HepG2 (cell line): ENCODE data around the gene PLD2. TPM values are rescaled to one million over a fixed set of nuclear protein-coding genes. Genes with fewer than 3 reads are reported as not detected.

Experiments
- AHR ChIP-seq: IDR thresholded peaks from 2 replicates; pipeline ENCODE4 v1.6.1; 2018; ENCODE audit warnings: missing genetic modification reagents, missing compliant biosample characterization
- BORCS8-MEF2B ChIP-seq: sonication (generic); formaldehyde crosslinking; IDR thresholded peaks from 2 replicates; pipeline ENCODE4 v1.8.0; 2022; ENCODE audit warnings: mild to moderate bottlenecking, missing genetic modification reagents
- FOXP1 ChIP-seq, 2 experiments: fragments of 450-650 bp in 1 of 2; IDR thresholded peaks; 2 replicates each; pipeline ENCODE4 v1.6.1; 2017 to 2018; ENCODE audit warnings: antibody characterized with exemption in 1 of 2
- HDAC6 ChIP-seq: fragments of 200-600 bp; sonication (generic); IDR thresholded peaks from 2 replicates; pipeline ENCODE4 v1.7.0; 2017; ENCODE audit warnings: mild to moderate bottlenecking, antibody characterized with exemption, low read length, low read depth
- HIVEP1 ChIP-seq: sonication (generic); formaldehyde crosslinking; IDR thresholded peaks from 2 replicates; pipeline ENCODE4 v1.4.0; 2020; ENCODE audit warnings: mild to moderate bottlenecking, missing genetic modification reagents
- IRX3 ChIP-seq: sonication (generic); formaldehyde crosslinking; IDR thresholded peaks from 2 replicates; pipeline ENCODE4 v1.8.1; 2023; ENCODE audit warnings: mild to moderate bottlenecking, low read depth, missing genetic modification reagents, borderline replicate concordance
- NFYC ChIP-seq: IDR thresholded peaks from 2 replicates; pipeline ENCODE4 v1.6.1; 2016; ENCODE audit warnings: missing genetic modification reagents, missing compliant biosample characterization
- ZFYVE20 ChIP-seq: sonication (generic); formaldehyde crosslinking; IDR thresholded peaks from 2 replicates; pipeline ENCODE4 v1.8.0; 2023; ENCODE audit warnings: low read depth, mild to moderate bottlenecking, moderate library complexity, missing genetic modification reagents, borderline replicate concordance
- ZMYM2 ChIP-seq: sonication (generic); formaldehyde crosslinking; IDR thresholded peaks from 2 replicates; pipeline ENCODE4 v1.8.0; 2022; ENCODE audit warnings: mild to moderate bottlenecking, missing genetic modification reagents
- ZNF230 ChIP-seq: sonication (generic); formaldehyde crosslinking; IDR thresholded peaks from 2 replicates; pipeline ENCODE4 v1.4.0; 2020; ENCODE audit warnings: mild to moderate bottlenecking, missing genetic modification reagents
- ZNF792 ChIP-seq: IDR thresholded peaks from 2 replicates; pipeline ENCODE4 v1.6.1; 2016
- ZXDC ChIP-seq: sonication (generic); formaldehyde crosslinking; IDR thresholded peaks from 2 replicates; pipeline ENCODE4 v1.5.0; 2020; ENCODE audit warnings: mild to moderate bottlenecking, missing genetic modification reagents
- polyA plus RNA-seq, 8 experiments: library from polyadenylated mRNA; depleted of rRNA in 3 of 8; stranded (reverse) in 7 of 8; unstranded in 1 of 8; fragments of >200 nt; fragmentation: Illumina TruSeq in 4 of 8; extraction: Trizol in 4 of 8; gene quantifications; 2 replicates each; pipeline versions ENCODE4 v1.2.1 to v1.2.3, GENCODE V29; 2011 to 2016; ENCODE audit warnings: low read depth in 4 of 8, missing spikeins in 1 of 8, mixed read lengths in 1 of 8; ENCODE audit not compliant: insufficient read depth in 1 of 8
- total RNA-seq, 5 experiments: library from RNA; depleted of rRNA; stranded (reverse); fragments of >200 nt; fragmentation: Illumina TruSeq; extraction: Trizol; gene quantifications; 2 replicates each; pipeline ENCODE4 v1.2.3, GENCODE V29; 2016; ENCODE audit warnings: low read depth in 1 of 5
- TF ChIP-seq, protein P1 (sequence below), 2 experiments: sonication (generic) in 1 of 2; formaldehyde crosslinking in 1 of 2; IDR thresholded peaks; 2 replicates each; pipeline versions ENCODE4 v1.4.0 to v1.6.1; 2016 to 2020; ENCODE audit warnings: borderline replicate concordance in 1 of 2, low read depth in 1 of 2, mild to moderate bottlenecking in 1 of 2, missing genetic modification reagents in 1 of 2
- TF ChIP-seq, protein P2 (sequence below): IDR thresholded peaks from 2 replicates; pipeline ENCODE4 v1.6.1; 2016; ENCODE audit warnings: low read depth, missing genetic modification reagents, missing compliant biosample characterization
- TF ChIP-seq, protein P3 (sequence below): sonication (generic); formaldehyde crosslinking; IDR thresholded peaks from 2 replicates; pipeline ENCODE4 v1.4.0; 2020; ENCODE audit warnings: missing genetic modification reagents

Gene PLD2
- total and polyA plus RNA-seq, 2 of the 13 experiments (the other 11 are each of a cell fraction or from before 2014, with no cell fraction given): 13.4 to 29.7 TPM

DNA sequence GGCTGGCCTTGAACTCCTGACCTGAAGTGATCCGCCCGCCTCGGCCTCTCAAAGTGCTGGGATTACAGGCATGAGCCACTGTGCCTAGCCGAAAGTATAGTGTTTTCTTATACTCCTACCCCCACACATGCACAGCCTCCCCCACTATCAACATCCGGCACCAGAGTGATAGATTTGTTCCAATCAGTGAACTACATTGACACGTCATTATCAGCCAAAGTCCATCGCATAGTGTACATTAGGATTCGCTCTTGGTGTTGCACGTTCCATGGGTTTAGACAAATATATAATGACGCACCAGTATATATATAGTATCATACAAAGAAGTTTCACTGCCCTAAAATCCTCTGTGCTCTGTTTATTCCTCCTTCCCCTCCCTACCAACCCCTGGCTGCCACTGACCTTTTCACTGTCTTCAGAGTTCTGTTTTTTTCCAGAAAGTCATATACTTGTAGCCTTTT lies 47.1 kb upstream of the PLD2 start (continued):
- TF ChIP-seq, protein P1, sequence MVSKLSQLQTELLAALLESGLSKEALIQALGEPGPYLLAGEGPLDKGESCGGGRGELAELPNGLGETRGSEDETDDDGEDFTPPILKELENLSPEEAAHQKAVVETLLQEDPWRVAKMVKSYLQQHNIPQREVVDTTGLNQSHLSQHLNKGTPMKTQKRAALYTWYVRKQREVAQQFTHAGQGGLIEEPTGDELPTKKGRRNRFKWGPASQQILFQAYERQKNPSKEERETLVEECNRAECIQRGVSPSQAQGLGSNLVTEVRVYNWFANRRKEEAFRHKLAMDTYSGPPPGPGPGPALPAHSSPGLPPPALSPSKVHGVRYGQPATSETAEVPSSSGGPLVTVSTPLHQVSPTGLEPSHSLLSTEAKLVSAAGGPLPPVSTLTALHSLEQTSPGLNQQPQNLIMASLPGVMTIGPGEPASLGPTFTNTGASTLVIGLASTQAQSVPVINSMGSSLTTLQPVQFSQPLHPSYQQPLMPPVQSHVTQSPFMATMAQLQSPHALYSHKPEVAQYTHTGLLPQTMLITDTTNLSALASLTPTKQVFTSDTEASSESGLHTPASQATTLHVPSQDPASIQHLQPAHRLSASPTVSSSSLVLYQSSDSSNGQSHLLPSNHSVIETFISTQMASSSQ (IDR thresholded peaks at IDR 0.05; ENCODE audit: low read depth): peak; percentile 49; the same call in 1 of the 2 replicates
- TF ChIP-seq, protein P1 (CRISPR knock-in tag; IDR thresholded peaks at IDR 0.05; ENCODE audit: borderline replicate concordance): peak; percentile 76; the same call in 1 of the 2 replicates
- peak; percentile 70 for TF ChIP-seq NFYC (CRISPR knock-in tag)
- TF ChIP-seq AHR (CRISPR knock-in tag): no peak
- no peak for TF ChIP-seq IRX3 (CRISPR knock-in tag)
- peak; percentile 90 for TF ChIP-seq FOXP1 (IDR thresholded peaks at IDR 0.05)
- TF ChIP-seq FOXP1 (CRISPR knock-in tag; IDR thresholded peaks at IDR 0.05): peak; percentile 95
- no peak for TF ChIP-seq HIVEP1
- TF ChIP-seq, protein P2, sequence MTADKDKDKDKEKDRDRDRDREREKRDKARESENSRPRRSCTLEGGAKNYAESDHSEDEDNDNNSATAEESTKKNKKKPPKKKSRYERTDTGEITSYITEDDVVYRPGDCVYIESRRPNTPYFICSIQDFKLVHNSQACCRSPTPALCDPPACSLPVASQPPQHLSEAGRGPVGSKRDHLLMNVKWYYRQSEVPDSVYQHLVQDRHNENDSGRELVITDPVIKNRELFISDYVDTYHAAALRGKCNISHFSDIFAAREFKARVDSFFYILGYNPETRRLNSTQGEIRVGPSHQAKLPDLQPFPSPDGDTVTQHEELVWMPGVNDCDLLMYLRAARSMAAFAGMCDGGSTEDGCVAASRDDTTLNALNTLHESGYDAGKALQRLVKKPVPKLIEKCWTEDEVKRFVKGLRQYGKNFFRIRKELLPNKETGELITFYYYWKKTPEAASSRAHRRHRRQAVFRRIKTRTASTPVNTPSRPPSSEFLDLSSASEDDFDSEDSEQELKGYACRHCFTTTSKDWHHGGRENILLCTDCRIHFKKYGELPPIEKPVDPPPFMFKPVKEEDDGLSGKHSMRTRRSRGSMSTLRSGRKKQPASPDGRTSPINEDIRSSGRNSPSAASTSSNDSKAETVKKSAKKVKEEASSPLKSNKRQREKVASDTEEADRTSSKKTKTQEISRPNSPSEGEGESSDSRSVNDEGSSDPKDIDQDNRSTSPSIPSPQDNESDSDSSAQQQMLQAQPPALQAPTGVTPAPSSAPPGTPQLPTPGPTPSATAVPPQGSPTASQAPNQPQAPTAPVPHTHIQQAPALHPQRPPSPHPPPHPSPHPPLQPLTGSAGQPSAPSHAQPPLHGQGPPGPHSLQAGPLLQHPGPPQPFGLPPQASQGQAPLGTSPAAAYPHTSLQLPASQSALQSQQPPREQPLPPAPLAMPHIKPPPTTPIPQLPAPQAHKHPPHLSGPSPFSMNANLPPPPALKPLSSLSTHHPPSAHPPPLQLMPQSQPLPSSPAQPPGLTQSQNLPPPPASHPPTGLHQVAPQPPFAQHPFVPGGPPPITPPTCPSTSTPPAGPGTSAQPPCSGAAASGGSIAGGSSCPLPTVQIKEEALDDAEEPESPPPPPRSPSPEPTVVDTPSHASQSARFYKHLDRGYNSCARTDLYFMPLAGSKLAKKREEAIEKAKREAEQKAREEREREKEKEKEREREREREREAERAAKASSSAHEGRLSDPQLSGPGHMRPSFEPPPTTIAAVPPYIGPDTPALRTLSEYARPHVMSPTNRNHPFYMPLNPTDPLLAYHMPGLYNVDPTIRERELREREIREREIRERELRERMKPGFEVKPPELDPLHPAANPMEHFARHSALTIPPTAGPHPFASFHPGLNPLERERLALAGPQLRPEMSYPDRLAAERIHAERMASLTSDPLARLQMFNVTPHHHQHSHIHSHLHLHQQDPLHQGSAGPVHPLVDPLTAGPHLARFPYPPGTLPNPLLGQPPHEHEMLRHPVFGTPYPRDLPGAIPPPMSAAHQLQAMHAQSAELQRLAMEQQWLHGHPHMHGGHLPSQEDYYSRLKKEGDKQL (CRISPR knock-in tag): peak; percentile 82
- TF ChIP-seq ZNF792: peak; percentile 63; the same call in 1 of the 2 replicates
- TF ChIP-seq ZNF230 (CRISPR knock-in tag): peak; percentile 86; the same call in 1 of the 2 replicates
- no peak for TF ChIP-seq HDAC6
- TF ChIP-seq BORCS8-MEF2B (CRISPR knock-in tag): no peak
- TF ChIP-seq, protein P3, sequence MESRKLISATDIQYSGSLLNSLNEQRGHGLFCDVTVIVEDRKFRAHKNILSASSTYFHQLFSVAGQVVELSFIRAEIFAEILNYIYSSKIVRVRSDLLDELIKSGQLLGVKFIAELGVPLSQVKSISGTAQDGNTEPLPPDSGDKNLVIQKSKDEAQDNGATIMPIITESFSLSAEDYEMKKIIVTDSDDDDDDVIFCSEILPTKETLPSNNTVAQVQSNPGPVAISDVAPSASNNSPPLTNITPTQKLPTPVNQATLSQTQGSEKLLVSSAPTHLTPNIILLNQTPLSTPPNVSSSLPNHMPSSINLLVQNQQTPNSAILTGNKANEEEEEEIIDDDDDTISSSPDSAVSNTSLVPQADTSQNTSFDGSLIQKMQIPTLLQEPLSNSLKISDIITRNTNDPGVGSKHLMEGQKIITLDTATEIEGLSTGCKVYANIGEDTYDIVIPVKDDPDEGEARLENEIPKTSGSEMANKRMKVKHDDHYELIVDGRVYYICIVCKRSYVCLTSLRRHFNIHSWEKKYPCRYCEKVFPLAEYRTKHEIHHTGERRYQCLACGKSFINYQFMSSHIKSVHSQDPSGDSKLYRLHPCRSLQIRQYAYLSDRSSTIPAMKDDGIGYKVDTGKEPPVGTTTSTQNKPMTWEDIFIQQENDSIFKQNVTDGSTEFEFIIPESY (CRISPR knock-in tag): peak; percentile 12; the same call in 1 of the 2 replicates
- no peak for TF ChIP-seq ZFYVE20 (CRISPR knock-in tag)
- TF ChIP-seq ZMYM2 (CRISPR knock-in tag): peak; percentile 91
- TF ChIP-seq ZXDC (CRISPR knock-in tag): 0 out of 2 replicates have a peak, but pooled peaks have one; percentile 25
